Measurements from ENCODE around the gene MPRIP. TPM values are rescaled to one million over a fixed set of nuclear protein-coding genes. Genes with fewer than 3 reads are reported as not detected.
"Not testable (repeated sequence)": the region's sequence is repeated elsewhere in the genome, so short reads cannot be mapped to it uniquely, and the experiment has no call there.

MPRIP gene
- total and polyA plus RNA-seq, 2 experiments from 2014 or later = 91.7 to 202 TPM

GRCh38 chr17:17157041-17157440 lies 114.8 kb downstream of the MPRIP start:
- Histone ChIP-seq H3K27ac (no peak overlapping the region), H3K4me2 (no peak overlapping the region), H4K20me1 (ENCODE audit: insufficient read depth, poor library complexity, severe bottlenecking) (no peaks in the 10 kb centered on the region), H3K4me1 (ENCODE audit: insufficient read depth) (no peaks in the 10 kb centered on the region), H3K9me2 (replicated peaks; ENCODE audit: insufficient read depth) (no peaks in the 10 kb centered on the region), H3K36me3 (replicated peaks; ENCODE audit: insufficient read depth, low read depth) (no peaks in the 10 kb centered on the region), H3K9me3 (ENCODE audit: low read depth) (no peaks in the 10 kb centered on the region), H3K27me3 (no peaks in the 10 kb centered on the region), H3K4me3 (no peak overlapping the region), H3K79me2 (no peaks in the 10 kb centered on the region), H2AFZ (no peak overlapping the region)
- DNase-seq (ENCODE audit: low spot score) = no peak
- no peak for TF ChIP-seq CTCF (IDR thresholded peaks at IDR 0.05; ENCODE audit: poor library complexity)
- TF ChIP-seq EZH2 (IDR thresholded peaks at IDR 0.05; ENCODE audit: borderline replicate concordance) = no peak
- TF ChIP-seq EZH2phosphoT487 (IDR thresholded peaks at IDR 0.05; ENCODE audit: low read depth, severe bottlenecking, unreplicated experiment) = no peak
- WGBS (ENCODE audit: low lambda C conversion rate, missing lambda C conversion rate) = 94% methylated on average over 6 of the region's 6 CpGs

GRCh38 chr17:17158506-17158905 lies 116.2 kb downstream of the MPRIP start:
- 98% methylated on average over 33 of the region's 33 CpGs for WGBS (ENCODE audit: low lambda C conversion rate, missing lambda C conversion rate)
- not testable (repeated sequence) for H3K36me3 ChIP-seq (replicated peaks; ENCODE audit: insufficient read depth, low read depth); H3K4me1 ChIP-seq (ENCODE audit: insufficient read depth); H3K9me2 ChIP-seq (replicated peaks; ENCODE audit: insufficient read depth); H2AFZ ChIP-seq; DNase-seq (ENCODE audit: low spot score); H3K79me2 ChIP-seq; H3K9me3 ChIP-seq (ENCODE audit: low read depth); H4K20me1 ChIP-seq (ENCODE audit: insufficient read depth, poor library complexity, severe bottlenecking); H3K4me3 ChIP-seq; H3K27ac ChIP-seq; H3K4me2 ChIP-seq; H3K27me3 ChIP-seq

GRCh38 chr17:17159571-17159970 lies 117.3 kb downstream of the MPRIP start:
- 98% methylated on average over 4 of the region's 4 CpGs for WGBS (ENCODE audit: low lambda C conversion rate, missing lambda C conversion rate)
- H2AFZ ChIP-seq = no peak overlapping the region
- H3K4me2 ChIP-seq = no peak overlapping the region
- DNase-seq (ENCODE audit: low spot score) = no peak
- H3K36me3 ChIP-seq (replicated peaks; ENCODE audit: insufficient read depth, low read depth) = no peaks in the 10 kb centered on the region
- no peaks in the 10 kb centered on the region for H4K20me1 ChIP-seq (ENCODE audit: insufficient read depth, poor library complexity, severe bottlenecking)
- H3K27me3 ChIP-seq = no peaks in the 10 kb centered on the region
- TF ChIP-seq CTCF (IDR thresholded peaks at IDR 0.05; ENCODE audit: poor library complexity) (no peak), EZH2 (IDR thresholded peaks at IDR 0.05; ENCODE audit: borderline replicate concordance) (no peak), EZH2phosphoT487 (IDR thresholded peaks at IDR 0.05; ENCODE audit: low read depth, severe bottlenecking, unreplicated experiment) (no peak)
- H3K9me2 ChIP-seq (replicated peaks; ENCODE audit: insufficient read depth) = no peaks in the 10 kb centered on the region
- H3K4me1 ChIP-seq (ENCODE audit: insufficient read depth) = no peaks in the 10 kb centered on the region
- H3K27ac ChIP-seq = no peak overlapping the region
- H3K9me3 ChIP-seq (ENCODE audit: low read depth) = no peaks in the 10 kb centered on the region
- H3K4me3 ChIP-seq = no peak overlapping the region
- H3K79me2 ChIP-seq = no peaks in the 10 kb centered on the region

GRCh38 chr17:17161121-17161520 lies 118.9 kb downstream of the MPRIP start:
- no peaks in the 10 kb centered on the region for H4K20me1 ChIP-seq (ENCODE audit: insufficient read depth, poor library complexity, severe bottlenecking)
- H3K36me3 ChIP-seq (replicated peaks; ENCODE audit: insufficient read depth, low read depth) = no peaks in the 10 kb centered on the region
- no peak for TF ChIP-seq EZH2phosphoT487 (IDR thresholded peaks at IDR 0.05; ENCODE audit: low read depth, severe bottlenecking, unreplicated experiment)
- TF ChIP-seq CTCF (IDR thresholded peaks at IDR 0.05; ENCODE audit: poor library complexity) = no peak
- no peak for TF ChIP-seq EZH2 (IDR thresholded peaks at IDR 0.05; ENCODE audit: borderline replicate concordance)

More at GRCh38 chr17:17161121-17161520, 118.9 kb downstream of the MPRIP start:
- no peaks in the 10 kb centered on the region for H3K4me1 ChIP-seq (ENCODE audit: insufficient read depth)
- H2AFZ ChIP-seq = no peak overlapping the region
- no peak for DNase-seq (ENCODE audit: low spot score)
- no peaks in the 10 kb centered on the region for H3K27me3 ChIP-seq
- WGBS (ENCODE audit: low lambda C conversion rate, missing lambda C conversion rate) = 96% methylated on average over 6 of the region's 6 CpGs
- no peaks in the 10 kb centered on the region for H3K79me2 ChIP-seq
- no peaks in the 10 kb centered on the region for H3K9me3 ChIP-seq (ENCODE audit: low read depth)
- H3K9me2 ChIP-seq (replicated peaks; ENCODE audit: insufficient read depth) = no peaks in the 10 kb centered on the region
- no peak overlapping the region for H3K4me2 ChIP-seq
- no peak overlapping the region for H3K4me3 ChIP-seq
- H3K27ac ChIP-seq = no peak overlapping the region
